A549 treated with dexamethasone at 1 μM for 4 hours (cell line): ENCODE data around the gene ZNF385B. TPM values are rescaled to one million over a fixed set of nuclear protein-coding genes. Genes with fewer than 3 reads are reported as not detected.

ENCODE experiments used
- total RNA-seq: library from RNA; stranded (reverse); fragments of 200-300 nt; extraction: Qiagen RNA extraction; gene quantifications from 5 replicates; pipeline ENCODE4 v1.2.3, GENCODE V29; 2022

ZNF385B gene
- not detected in 5 replicates for total RNA-seq

DNA sequence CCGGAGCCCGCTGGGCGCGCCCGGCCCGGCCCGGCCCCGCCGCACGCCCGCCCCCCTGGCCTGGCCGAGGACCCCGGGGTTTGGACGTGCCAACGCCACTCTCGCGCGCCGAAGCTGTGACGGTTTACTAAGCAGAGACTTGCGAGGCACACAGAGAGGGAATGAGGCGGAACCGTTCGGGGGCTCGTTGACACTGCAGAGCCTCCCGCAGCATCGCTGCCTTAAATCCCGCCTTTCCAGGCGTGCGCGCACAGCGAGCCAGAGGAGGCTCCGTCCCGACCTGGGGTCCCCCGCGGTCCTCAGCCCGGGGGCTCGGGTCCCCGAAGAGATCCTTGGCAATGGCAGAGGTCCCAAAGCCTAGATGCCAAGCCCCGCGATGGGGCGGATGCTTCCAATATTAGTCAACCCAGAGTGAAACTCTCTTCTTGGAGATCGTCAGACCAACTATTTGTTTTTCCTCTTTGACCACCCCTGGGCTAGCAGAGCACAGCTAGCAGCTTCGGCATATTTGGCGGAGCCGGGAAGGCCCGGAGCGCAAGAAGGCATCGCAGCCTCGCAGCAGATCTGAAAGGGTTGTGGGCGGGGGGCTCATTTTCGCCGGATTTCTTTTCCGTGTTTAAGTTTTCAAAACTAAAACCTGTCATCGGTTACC lies at the start of gene ZNF385B:
Gene ZNF385B, minus strand, starts transcription at position 197 of the 652 bp plus-strand sequence.

Other genes with a start within 250 kb of the ZNF385B start
- 11.6 to 14.4 TPM (median 12.9 TPM) in 5 replicates for gene CWC22, start 145.7 kb upstream of the ZNF385B start, total RNA-seq